ENCODE data around the gene PSMD11. TPM values are rescaled to one million over a fixed set of nuclear protein-coding genes. Genes with fewer than 3 reads are reported as not detected.

The PSMD11 gene
- total and polyA plus RNA-seq, 4 donors: 17.4 to 64.1 (median 53.4) TPM

GRCh38 chr17:32527146-32527545 is 82.8 kb downstream of the PSMD11 start:
- intact Hi-C loops (cut with DNase I): no loop called here
- Histone ChIP-seq H3K4me1 (ENCODE audit: control insufficient read depth in 1 of 2, insufficient read depth in 2 of 2, low read length in 2 of 2) (no peaks in the 10 kb centered on the region), H3K27me3 (ENCODE audit: control insufficient read depth in 1 of 2, insufficient read depth in 2 of 2, low read length in 1 of 2) (no peaks in the 10 kb centered on the region), H3K36me3 (ENCODE audit: control insufficient read depth in 1 of 2, insufficient read depth in 2 of 2, low read length in 1 of 2) (peaks cover 0 to 2% of the 10 kb centered on the region in 2 donors), H3K27ac (ENCODE audit: low read depth in 1 of 2, low read length in 2 of 2) (no peak overlapping the region), H3K9me3 (ENCODE audit: control insufficient read depth, low read length) (no peaks in the 10 kb centered on the region), H3K4me3 (ENCODE audit: low read length in 2 of 2) (no peak overlapping the region)
- ATAC-seq (ENCODE audit: low FRiP score) (no peak), DNase-seq (no peak)
- WGBS, 2 donors: 93 to 97% methylated on average over 4 of the region's 4 CpGs

- H3K4me1 ChIP-seq (ENCODE audit: control insufficient read depth in 1 of 2, insufficient read depth in 2 of 2, low read length in 2 of 2): no peaks in the 10 kb centered on the region
- ATAC-seq (ENCODE audit: low FRiP score) (no peak), DNase-seq (no peak)
- no peaks in the 10 kb centered on the region for H3K27me3 ChIP-seq (ENCODE audit: control insufficient read depth in 1 of 2, insufficient read depth in 2 of 2, low read length in 1 of 2)
- peaks cover 0 to 2% of the 10 kb centered on the region in 2 donors for H3K36me3 ChIP-seq (ENCODE audit: control insufficient read depth in 1 of 2, insufficient read depth in 2 of 2, low read length in 1 of 2)
- intact Hi-C loops (cut with DNase I): no loop called here
- H3K9me3 ChIP-seq (ENCODE audit: control insufficient read depth, low read length): no peaks in the 10 kb centered on the region
- no peak overlapping the region for H3K27ac ChIP-seq (ENCODE audit: low read depth in 1 of 2, low read length in 2 of 2)
- no peak overlapping the region for H3K4me3 ChIP-seq (ENCODE audit: low read length in 2 of 2)
- WGBS, 2 donors: 86 to 90% methylated on average over 7 of the region's 7 CpGs
Measured at GRCh38 chr17:32528825-32529224, 84.5 kb downstream of the PSMD11 start.

- no peak for DNase-seq
- intact Hi-C loops (cut with DNase I): no loop called here
Measured at GRCh38 chr17:32529604-32530003, 85.3 kb downstream of the PSMD11 start.

More at GRCh38 chr17:32529604-32530003, 85.3 kb downstream of the PSMD11 start:
- Histone ChIP-seq H3K27ac (ENCODE audit: low read depth in 1 of 2, low read length in 2 of 2) (no peak overlapping the region), H3K9me3 (ENCODE audit: control insufficient read depth, low read length) (no peaks in the 10 kb centered on the region), H3K4me3 (ENCODE audit: low read length in 2 of 2) (no peak overlapping the region), H3K4me1 (ENCODE audit: control insufficient read depth in 1 of 2, insufficient read depth in 2 of 2, low read length in 2 of 2) (no peaks in the 10 kb centered on the region), H3K27me3 (ENCODE audit: control insufficient read depth in 1 of 2, insufficient read depth in 2 of 2, low read length in 1 of 2) (no peaks in the 10 kb centered on the region), H3K36me3 (ENCODE audit: control insufficient read depth in 1 of 2, insufficient read depth in 2 of 2, low read length in 1 of 2) (peaks cover 0 to 2% of the 10 kb centered on the region in 2 donors)
- ATAC-seq (ENCODE audit: low FRiP score): no peak
- WGBS, 2 donors: 66 to 68% methylated on average over 10 of the region's 10 CpGs

Other genes with a start within 250 kb of the PSMD11 start
- 1 to 10 TPM in 1 of 2 donors, under 1 TPM in 1; 0.29 to 1.0 TPM for gene RHBDL3, start 178.7 kb upstream of the PSMD11 start, total RNA-seq
- gene RHBDL3, start 178.7 kb upstream of the PSMD11 start, polyA plus RNA-seq: not detected
- gene C17orf75, start 102.3 kb upstream of the PSMD11 start, total RNA-seq: 10 to 100 TPM; 10.9 to 16.2 TPM
- 10 to 100 TPM in 1 of 2 donors, 1 to 10 TPM in 1; 9.1 to 11.7 TPM for gene C17orf75, start 102.3 kb upstream of the PSMD11 start, polyA plus RNA-seq
- 100 to 1,000 TPM; 162 to 188 TPM for gene ZNF207, start 94.4 kb upstream of the PSMD11 start, total RNA-seq
- 10 to 100 TPM; 39.7 to 88.4 TPM for gene ZNF207, start 94.4 kb upstream of the PSMD11 start, polyA plus RNA-seq
- gene CDK5R1, start 42.5 kb downstream of the PSMD11 start, total RNA-seq: 1 to 10 TPM in 1 of 2 donors, under 1 TPM in 1; 0.90 to 1.0 TPM
- gene CDK5R1, start 42.5 kb downstream of the PSMD11 start, polyA plus RNA-seq: under 1 TPM; under 0.01 to 0.43 TPM

Measured in aorta (tissue), 5 donors.